NCI-H345 treated with DMSO at 0.1 percent for 48 hours (cell line): ENCODE data around the gene IKZF3.

Experiments used
- DNase-seq: peaks from one replicate; lab custom pipeline; 2025; ENCODE audit not compliant: unreplicated experiment; lab: John Stamatoyannopoulos, UW

IKZF3 gene

GRCh38 chr17:39818358-39819000 is 45.6 kb downstream of the IKZF3 start:
- DNase-seq = no peak

- no peak for DNase-seq
Measured at GRCh38 chr17:39816272-39816671, 47.8 kb downstream of the IKZF3 start.

GRCh38 chr17:39814497-39814896 is 49.6 kb downstream of the IKZF3 start:
- DNase-seq = no peak

GRCh38 chr17:39813631-39814030 is 50.5 kb downstream of the IKZF3 start:
- no peak for DNase-seq

- DNase-seq = no peak
Measured at GRCh38 chr17:39812466-39812865, 51.6 kb downstream of the IKZF3 start.

- DNase-seq = no peak
Measured at GRCh38 chr17:39810939-39811728, 53.0 kb downstream of the IKZF3 start.

- no peak for DNase-seq
Measured at GRCh38 chr17:39809221-39809620, 54.9 kb downstream of the IKZF3 start.

- DNase-seq = no peak
Measured at GRCh38 chr17:39808409-39808997, 55.6 kb downstream of the IKZF3 start.

GRCh38 chr17:39804839-39805238 is 59.3 kb downstream of the IKZF3 start:
- no peak for DNase-seq

GRCh38 chr17:39801055-39801454 is 63.1 kb downstream of the IKZF3 start:
- no peak for DNase-seq

- DNase-seq = peak; percentile 86
Measured at GRCh38 chr17:39800540-39800939, 63.6 kb downstream of the IKZF3 start.

- DNase-seq = no peak
Measured at GRCh38 chr17:39799395-39799794, 64.7 kb downstream of the IKZF3 start.

GRCh38 chr17:39794249-39794970 is 69.7 kb downstream of the IKZF3 start:
- DNase-seq = peak; percentile 6

GRCh38 chr17:39793301-39793872 is 70.7 kb downstream of the IKZF3 start:
- DNase-seq = no peak

- DNase-seq = no peak
Measured at GRCh38 chr17:39792526-39793221, 71.4 kb downstream of the IKZF3 start.

- DNase-seq = no peak
Measured at GRCh38 chr17:39791111-39791992, 72.8 kb downstream of the IKZF3 start.

- no peak for DNase-seq
Measured at GRCh38 chr17:39787743-39788484, 76.2 kb downstream of the IKZF3 start.

- peak; percentile 6 for DNase-seq
Measured at GRCh38 chr17:39787041-39787440, 77.1 kb downstream of the IKZF3 start.

GRCh38 chr17:39782980-39783379 is 81.1 kb downstream of the IKZF3 start:
- DNase-seq = no peak
